ENCODE results near the gene ARRB1. TPM values are rescaled to one million over a fixed set of nuclear protein-coding genes. Genes with fewer than 3 reads are reported as not detected.

The ARRB1 gene
- total and polyA plus RNA-seq, 10 of the 15 experiments (the other 5 are each of a cell fraction or from before 2014, with no cell fraction given): 0.39 to 12.9 (median 1.7) TPM

DNA sequence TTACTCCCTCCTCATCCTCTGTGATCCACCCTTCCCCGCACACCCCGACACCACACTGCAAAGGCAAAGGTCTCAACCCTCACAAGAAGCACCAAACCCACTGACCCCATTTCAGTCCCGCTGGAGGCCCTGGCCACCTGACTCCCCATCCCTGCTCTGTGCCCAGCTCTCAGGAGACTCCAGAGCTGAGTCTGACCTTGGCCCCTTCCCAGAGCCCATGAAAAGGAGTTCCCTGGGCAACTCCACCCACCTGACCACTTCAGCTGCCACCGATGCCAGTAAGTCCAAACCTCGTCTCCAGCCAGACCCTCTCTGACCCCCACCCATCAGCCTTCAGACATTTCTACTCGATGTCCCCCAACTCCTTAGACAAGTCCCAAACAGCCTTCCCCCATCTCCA lies 45.5 kb downstream of the ARRB1 start:
- TF ChIP-seq SIX5 (IDR thresholded peaks at IDR 0.05; ENCODE audit: low read depth, low read length, severe bottlenecking): no peak
- TF ChIP-seq IKZF1 (conservative IDR thresholded peaks at IDR 0.05): no peak
- no peak for TF ChIP-seq ASH2L (IDR thresholded peaks at IDR 0.05; ENCODE audit: borderline replicate concordance, low read depth)
- TF ChIP-seq TARDBP (IDR thresholded peaks at IDR 0.05; ENCODE audit: borderline replicate concordance): no peak
- no peak for TF ChIP-seq POLR2AphosphoS2 (IDR thresholded peaks at IDR 0.05; ENCODE audit: low read depth, low read length)
- no peak for TF ChIP-seq SREBF2 (IDR thresholded peaks at IDR 0.05; ENCODE audit: low read length)
- TF ChIP-seq ZNF207 (IDR thresholded peaks at IDR 0.05; ENCODE audit: borderline replicate concordance): no peak
- no peak for TF ChIP-seq SREBF1 (IDR thresholded peaks at IDR 0.05; ENCODE audit: low read length)
- TF ChIP-seq MYC (IDR thresholded peaks at IDR 0.05; ENCODE audit: insufficient read depth, insufficient read length, insufficient replicate concordance, low read length, severe bottlenecking): no peak
- TF ChIP-seq, protein P1, sequence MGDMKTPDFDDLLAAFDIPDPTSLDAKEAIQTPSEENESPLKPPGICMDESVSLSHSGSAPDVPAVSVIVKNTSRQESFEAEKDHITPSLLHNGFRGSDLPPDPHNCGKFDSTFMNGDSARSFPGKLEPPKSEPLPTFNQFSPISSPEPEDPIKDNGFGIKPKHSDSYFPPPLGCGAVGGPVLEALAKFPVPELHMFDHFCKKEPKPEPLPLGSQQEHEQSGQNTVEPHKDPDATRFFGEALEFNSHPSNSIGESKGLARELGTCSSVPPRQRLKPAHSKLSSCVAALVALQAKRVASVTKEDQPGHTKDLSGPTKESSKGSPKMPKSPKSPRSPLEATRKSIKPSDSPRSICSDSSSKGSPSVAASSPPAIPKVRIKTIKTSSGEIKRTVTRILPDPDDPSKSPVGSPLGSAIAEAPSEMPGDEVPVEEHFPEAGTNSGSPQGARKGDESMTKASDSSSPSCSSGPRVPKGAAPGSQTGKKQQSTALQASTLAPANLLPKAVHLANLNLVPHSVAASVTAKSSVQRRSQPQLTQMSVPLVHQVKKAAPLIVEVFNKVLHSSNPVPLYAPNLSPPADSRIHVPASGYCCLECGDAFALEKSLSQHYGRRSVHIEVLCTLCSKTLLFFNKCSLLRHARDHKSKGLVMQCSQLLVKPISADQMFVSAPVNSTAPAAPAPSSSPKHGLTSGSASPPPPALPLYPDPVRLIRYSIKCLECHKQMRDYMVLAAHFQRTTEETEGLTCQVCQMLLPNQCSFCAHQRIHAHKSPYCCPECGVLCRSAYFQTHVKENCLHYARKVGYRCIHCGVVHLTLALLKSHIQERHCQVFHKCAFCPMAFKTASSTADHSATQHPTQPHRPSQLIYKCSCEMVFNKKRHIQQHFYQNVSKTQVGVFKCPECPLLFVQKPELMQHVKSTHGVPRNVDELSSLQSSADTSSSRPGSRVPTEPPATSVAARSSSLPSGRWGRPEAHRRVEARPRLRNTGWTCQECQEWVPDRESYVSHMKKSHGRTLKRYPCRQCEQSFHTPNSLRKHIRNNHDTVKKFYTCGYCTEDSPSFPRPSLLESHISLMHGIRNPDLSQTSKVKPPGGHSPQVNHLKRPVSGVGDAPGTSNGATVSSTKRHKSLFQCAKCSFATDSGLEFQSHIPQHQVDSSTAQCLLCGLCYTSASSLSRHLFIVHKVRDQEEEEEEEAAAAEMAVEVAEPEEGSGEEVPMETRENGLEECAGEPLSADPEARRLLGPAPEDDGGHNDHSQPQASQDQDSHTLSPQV (IDR thresholded peaks at IDR 0.05): no peak
- TF ChIP-seq MEF2B (IDR thresholded peaks at IDR 0.05; ENCODE audit: partially characterized antibody, poor library complexity, severe bottlenecking): no peak
- no peak for TF ChIP-seq RAD51 (IDR thresholded peaks at IDR 0.05)
- TF ChIP-seq, protein P2, sequence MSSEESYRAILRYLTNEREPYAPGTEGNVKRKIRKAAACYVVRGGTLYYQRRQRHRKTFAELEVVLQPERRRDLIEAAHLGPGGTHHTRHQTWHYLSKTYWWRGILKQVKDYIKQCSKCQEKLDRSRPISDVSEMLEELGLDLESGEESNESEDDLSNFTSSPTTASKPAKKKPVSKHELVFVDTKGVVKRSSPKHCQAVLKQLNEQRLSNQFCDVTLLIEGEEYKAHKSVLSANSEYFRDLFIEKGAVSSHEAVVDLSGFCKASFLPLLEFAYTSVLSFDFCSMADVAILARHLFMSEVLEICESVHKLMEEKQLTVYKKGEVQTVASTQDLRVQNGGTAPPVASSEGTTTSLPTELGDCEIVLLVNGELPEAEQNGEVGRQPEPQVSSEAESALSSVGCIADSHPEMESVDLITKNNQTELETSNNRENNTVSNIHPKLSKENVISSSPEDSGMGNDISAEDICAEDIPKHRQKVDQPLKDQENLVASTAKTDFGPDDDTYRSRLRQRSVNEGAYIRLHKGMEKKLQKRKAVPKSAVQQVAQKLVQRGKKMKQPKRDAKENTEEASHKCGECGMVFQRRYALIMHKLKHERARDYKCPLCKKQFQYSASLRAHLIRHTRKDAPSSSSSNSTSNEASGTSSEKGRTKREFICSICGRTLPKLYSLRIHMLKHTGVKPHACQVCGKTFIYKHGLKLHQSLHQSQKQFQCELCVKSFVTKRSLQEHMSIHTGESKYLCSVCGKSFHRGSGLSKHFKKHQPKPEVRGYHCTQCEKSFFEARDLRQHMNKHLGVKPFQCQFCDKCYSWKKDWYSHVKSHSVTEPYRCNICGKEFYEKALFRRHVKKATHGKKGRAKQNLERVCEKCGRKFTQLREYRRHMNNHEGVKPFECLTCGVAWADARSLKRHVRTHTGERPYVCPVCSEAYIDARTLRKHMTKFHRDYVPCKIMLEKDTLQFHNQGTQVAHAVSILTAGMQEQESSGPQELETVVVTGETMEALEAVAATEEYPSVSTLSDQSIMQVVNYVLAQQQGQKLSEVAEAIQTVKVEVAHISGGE (CRISPR knock-in tag; IDR thresholded peaks at IDR 0.05): no peak
- no peak for TF ChIP-seq RB1 (IDR thresholded peaks at IDR 0.05; ENCODE audit: borderline replicate concordance)
- no peak for TF ChIP-seq JUNB (IDR thresholded peaks at IDR 0.05)
- no peak for TF ChIP-seq SPI1 (IDR thresholded peaks at IDR 0.05; ENCODE audit: borderline replicate concordance, insufficient read depth, low read depth, low read length)
- TF ChIP-seq MEF2A (IDR thresholded peaks at IDR 0.05; ENCODE audit: insufficient read depth, low read depth, low read length): no peak
- no peak for TF ChIP-seq ZBED1 (IDR thresholded peaks at IDR 0.05; ENCODE audit: borderline replicate concordance)
- no TSS peak for BruUV-seq (replicated peaks)
- no peak overlapping the region for H3K4me2 ChIP-seq (ENCODE audit: control insufficient read depth, insufficient read depth)
- in situ Hi-C loops (cut with MboI): no loop called here
- H2AFZ ChIP-seq (ENCODE audit: control insufficient read depth, low read depth, low read length): no peak overlapping the region
- H3K27ac ChIP-seq (ENCODE audit: control insufficient read depth, insufficient read depth): no peak overlapping the region
- POLR2A ChIA-PET: no interaction called here
- H3K4me1 ChIP-seq (ENCODE audit: control insufficient read depth, insufficient read depth, low read length): no peaks in the 10 kb centered on the region
- H3K79me2 ChIP-seq (ENCODE audit: control insufficient read depth, insufficient read depth, low read length): no peaks in the 10 kb centered on the region
- intact Hi-C loops (cut with micrococcal nuclease; ENCODE audit: unreplicated experiment): no loop called here
- no peak overlapping the region for H3K4me3 ChIP-seq
- H3K27me3 ChIP-seq (replicated peaks in 1 of 2; ENCODE audit: control insufficient read depth in 2 of 2, insufficient read depth in 2 of 2, low read length in 1 of 2): no peaks in the 10 kb centered on the region; a peak in 1 of 4 replicates
- no peaks in the 10 kb centered on the region for H3K9me3 ChIP-seq (replicated peaks; ENCODE audit: control insufficient read depth, insufficient read depth, low read length)
- CTCF ChIA-PET: no interaction called here
- ATAC-seq: no peak
- no peak overlapping the region for H3K9ac ChIP-seq (ENCODE audit: control insufficient read depth, insufficient read depth, low read length)
- no peak for FAIRE-seq
- no peaks in the 10 kb centered on the region for H3K36me3 ChIP-seq (ENCODE audit: control insufficient read depth in 2 of 2, insufficient read depth in 2 of 2, low read length in 1 of 2)
- RAD21 ChIA-PET (ENCODE audit: unreplicated experiment): no interaction called here
- H4K20me1 ChIP-seq (ENCODE audit: control insufficient read depth, insufficient read depth): peaks cover 3% of the 10 kb centered on the region; the same call in 1 of the 2 replicates
- SMC1A ChIA-PET (ENCODE audit: uncharacterized antibody, unreplicated experiment): no interaction called here
- WGBS (ENCODE audit: insufficient coverage, insufficient replicate concordance, low lambda C conversion rate, missing lambda C conversion rate): 31% methylated on average over 6 of the region's 6 CpGs
- DNase-seq (ENCODE audit: low read depth, low spot score): no peak

Measured in GM12878 (cell line).